Measurements from ENCODE around the gene SMCHD1. TPM values are rescaled to one million over a fixed set of nuclear protein-coding genes. Genes with fewer than 3 reads are reported as not detected.

SMCHD1 gene
- total RNA-seq: 10 to 100 TPM; 32.8 to 69.6 (median 33.8) TPM

DNA sequence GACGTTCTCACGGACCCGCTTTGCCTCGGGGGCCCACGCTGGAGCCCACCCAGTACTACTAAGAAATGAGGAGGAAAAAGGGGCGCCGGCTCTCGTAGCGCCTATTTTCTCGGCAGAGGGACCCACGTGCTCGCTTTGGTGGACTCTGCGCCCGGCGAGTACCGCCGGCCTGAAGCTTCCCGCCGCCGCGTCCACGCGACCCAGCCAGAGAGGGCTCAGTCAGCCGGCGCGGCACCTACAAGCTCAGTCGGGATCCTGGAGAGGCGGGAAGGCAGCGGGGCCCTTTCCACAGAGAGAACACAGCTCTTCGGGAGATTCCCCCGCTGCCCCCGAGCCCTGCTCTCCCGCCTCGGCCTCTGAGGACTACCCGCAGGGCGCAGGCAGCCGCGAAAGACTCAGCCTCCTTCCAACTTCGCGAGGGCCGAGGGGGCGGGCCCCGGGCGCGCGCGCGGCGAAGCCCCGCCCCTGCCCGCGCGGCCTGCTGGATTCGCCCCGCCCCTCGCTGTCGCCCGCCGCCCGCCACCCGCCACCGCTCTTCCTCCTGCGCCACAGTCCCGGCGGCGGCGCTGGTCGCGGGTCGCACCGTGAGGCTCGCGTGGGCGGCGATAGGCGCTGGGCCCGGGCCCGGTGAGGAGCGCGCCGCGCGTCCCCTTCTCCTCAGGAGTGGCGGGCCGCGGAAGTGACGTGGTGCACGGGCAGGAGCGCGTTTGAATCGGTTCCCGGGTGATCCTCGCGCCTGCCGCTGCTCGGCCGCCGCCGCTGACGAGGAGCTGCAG is at the start of gene SMCHD1:
Gene SMCHD1, plus strand, starts transcription at position 549 of the 776 bp plus-strand sequence. CDS start 350 bp downstream, outside the sequence.
- intact Hi-C loops (cut with DNase I): loop anchor here (2.0 kb wide), 1 partner anchor 85 kb away; the partner anchor contains the start of genes METTL4 and NDC80
- H3K4me3 ChIP-seq: peak within 1 kb of the TSS; percentile 93 to 98 (median 96)
- H3K36me3 ChIP-seq: no peaks in the 10 kb centered on the region
- TF ChIP-seq, protein P1, sequence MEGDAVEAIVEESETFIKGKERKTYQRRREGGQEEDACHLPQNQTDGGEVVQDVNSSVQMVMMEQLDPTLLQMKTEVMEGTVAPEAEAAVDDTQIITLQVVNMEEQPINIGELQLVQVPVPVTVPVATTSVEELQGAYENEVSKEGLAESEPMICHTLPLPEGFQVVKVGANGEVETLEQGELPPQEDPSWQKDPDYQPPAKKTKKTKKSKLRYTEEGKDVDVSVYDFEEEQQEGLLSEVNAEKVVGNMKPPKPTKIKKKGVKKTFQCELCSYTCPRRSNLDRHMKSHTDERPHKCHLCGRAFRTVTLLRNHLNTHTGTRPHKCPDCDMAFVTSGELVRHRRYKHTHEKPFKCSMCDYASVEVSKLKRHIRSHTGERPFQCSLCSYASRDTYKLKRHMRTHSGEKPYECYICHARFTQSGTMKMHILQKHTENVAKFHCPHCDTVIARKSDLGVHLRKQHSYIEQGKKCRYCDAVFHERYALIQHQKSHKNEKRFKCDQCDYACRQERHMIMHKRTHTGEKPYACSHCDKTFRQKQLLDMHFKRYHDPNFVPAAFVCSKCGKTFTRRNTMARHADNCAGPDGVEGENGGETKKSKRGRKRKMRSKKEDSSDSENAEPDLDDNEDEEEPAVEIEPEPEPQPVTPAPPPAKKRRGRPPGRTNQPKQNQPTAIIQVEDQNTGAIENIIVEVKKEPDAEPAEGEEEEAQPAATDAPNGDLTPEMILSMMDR (IDR thresholded peaks at IDR 0.05): no peak
- TF ChIP-seq POLR2A (IDR thresholded peaks at IDR 0.05): peak in 3 of 4 donors; percentile 62 to 98 (median 93)
- H3K4me1 ChIP-seq: peaks cover 3 to 45% (median 19%) of the 10 kb centered on the region in 3 donors
- H3K27ac ChIP-seq: peak within 1 kb of the TSS; percentile 98 to 99 (median 98)
- 0% methylated on average over 14 of the region's 100 CpGs; no CpG with 5 or more reads in 1 of the 2 donors for WGBS, 2 donors
- peak; percentile 54 for DNase-seq
- no peaks in the 10 kb centered on the region for H3K27me3 ChIP-seq
- no peaks in the 10 kb centered on the region for H3K9me3 ChIP-seq

DNA sequence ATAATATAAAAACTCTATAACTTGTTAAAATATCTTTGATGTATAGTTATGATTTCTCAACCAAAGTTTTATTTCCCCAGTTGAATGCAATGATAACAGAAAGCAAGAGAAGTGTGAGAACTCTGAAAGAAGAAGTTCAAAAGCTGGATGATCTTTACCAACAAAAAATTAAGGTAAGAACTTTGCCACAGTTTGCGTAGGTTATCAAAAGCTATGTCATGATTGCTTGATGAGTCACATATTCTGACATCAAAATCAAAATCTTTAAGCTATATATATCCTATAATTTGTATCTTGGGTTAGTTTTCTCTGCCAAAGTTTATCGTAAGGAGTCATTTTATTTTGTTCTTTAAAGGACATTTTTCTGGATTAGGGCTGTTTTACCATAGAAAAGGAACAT is 49.2 kb upstream of the SMCHD1 start:
- intact Hi-C loops (cut with DNase I): no loop called here
- H3K36me3 ChIP-seq: no peaks in the 10 kb centered on the region
- TF ChIP-seq, protein P1 (IDR thresholded peaks at IDR 0.05): no peak
- no peak for TF ChIP-seq POLR2A (IDR thresholded peaks at IDR 0.05)
- no peaks in the 10 kb centered on the region for H3K9me3 ChIP-seq
- DNase-seq: no peak
- WGBS, 2 donors: 51 to 63% methylated on average over 2 of the region's 2 CpGs
- no peaks in the 10 kb centered on the region for H3K27me3 ChIP-seq
- peaks cover 0 to 14% (median 0%) of the 10 kb centered on the region in 3 donors for H3K4me1 ChIP-seq
- H3K27ac ChIP-seq: peak overlapping the region in 3 of 4 donors; percentile 40 to 72 (median 66)
- no peak overlapping the region for H3K4me3 ChIP-seq

DNA sequence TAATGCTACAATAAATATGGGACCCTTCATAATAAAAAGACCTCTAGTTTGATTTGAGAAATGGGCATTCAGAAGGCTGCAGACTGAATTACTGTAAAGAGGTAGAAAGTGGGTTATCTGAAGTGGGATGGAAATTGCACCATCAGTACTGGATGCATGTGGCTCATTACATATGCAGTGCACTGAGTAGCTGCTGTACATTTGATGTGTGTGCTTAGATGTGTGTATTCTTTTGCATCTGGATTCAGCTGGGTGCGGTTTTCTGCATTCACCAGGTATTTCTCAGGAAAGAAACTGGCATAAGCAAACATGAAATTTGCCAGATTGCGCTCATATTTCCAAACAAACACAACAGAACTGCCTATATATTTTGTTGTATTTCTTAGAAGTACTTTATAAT is 45.9 kb upstream of the SMCHD1 start:
- intact Hi-C loops (cut with DNase I): no loop called here
- Histone ChIP-seq H3K4me1 (peaks cover 0 to 14% (median 0%) of the 10 kb centered on the region in 3 donors), H3K36me3 (peaks cover 0 to under 1% (median 0%) of the 10 kb centered on the region in 3 donors), H3K4me3 (no peak overlapping the region), H3K9me3 (no peaks in the 10 kb centered on the region), H3K27ac (no peak overlapping the region), H3K27me3 (no peaks in the 10 kb centered on the region)
- no peak for DNase-seq
- TF ChIP-seq, protein P1 (IDR thresholded peaks at IDR 0.05): no peak
- no peak for TF ChIP-seq POLR2A (IDR thresholded peaks at IDR 0.05)
- WGBS, 2 donors: 95 to 100% methylated on average over 2 of the region's 2 CpGs

DNA sequence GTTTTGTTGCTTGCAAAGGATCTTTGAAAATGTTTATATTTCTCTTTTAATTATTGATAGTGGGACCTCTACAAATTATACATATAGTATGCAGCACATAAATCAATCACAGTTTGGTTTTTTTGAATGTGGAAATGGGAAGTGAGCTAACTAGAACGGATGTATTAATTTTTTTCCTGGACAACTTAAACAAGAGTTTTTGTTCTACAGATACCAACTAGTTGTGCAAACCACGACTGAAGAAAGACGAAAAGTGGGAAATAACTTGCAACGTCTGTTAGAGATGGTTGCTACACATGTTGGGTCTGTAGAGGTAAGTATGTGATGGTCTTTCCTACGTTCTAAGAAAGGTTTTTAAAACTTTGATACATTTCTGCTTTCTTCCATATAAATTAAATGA is 45.0 kb upstream of the SMCHD1 start:
- Histone ChIP-seq H3K27ac (no peak overlapping the region), H3K27me3 (no peaks in the 10 kb centered on the region), H3K9me3 (no peaks in the 10 kb centered on the region), H3K36me3 (peaks cover 0 to 9% (median 0%) of the 10 kb centered on the region in 3 donors), H3K4me1 (peaks cover 0 to 11% (median 0%) of the 10 kb centered on the region in 3 donors), H3K4me3 (no peak overlapping the region)
- TF ChIP-seq, protein P1 (IDR thresholded peaks at IDR 0.05): no peak
- TF ChIP-seq POLR2A (IDR thresholded peaks at IDR 0.05): no peak
- intact Hi-C loops (cut with DNase I): no loop called here
- DNase-seq: no peak
- 82 to 83% methylated on average over 5 of the region's 5 CpGs for WGBS, 2 donors

DNA sequence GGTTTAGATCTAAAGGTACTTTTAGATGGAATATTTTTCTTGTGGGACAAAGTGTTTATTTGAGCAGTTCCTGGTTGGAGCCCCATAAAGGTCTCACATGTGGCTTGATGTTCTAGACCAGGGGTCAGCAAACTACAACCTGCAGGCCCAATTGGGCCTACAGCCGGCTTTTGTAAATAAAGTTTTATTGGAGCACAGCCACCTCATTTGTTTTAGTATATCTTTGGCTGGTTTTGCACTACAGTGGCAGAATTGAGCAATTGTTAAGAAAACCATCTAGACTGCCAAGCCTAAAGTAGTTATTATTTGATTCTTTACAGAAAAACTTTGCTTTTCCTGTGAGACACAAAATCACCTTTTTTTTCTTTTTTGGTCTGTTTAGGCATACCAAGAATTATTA is 42.5 kb upstream of the SMCHD1 start:
- no peak overlapping the region for H3K27ac ChIP-seq
- H3K36me3 ChIP-seq: peaks cover 0 to 9% (median 0%) of the 10 kb centered on the region in 3 donors
- no peak for TF ChIP-seq POLR2A (IDR thresholded peaks at IDR 0.05)
- TF ChIP-seq, protein P1 (IDR thresholded peaks at IDR 0.05): no peak
- H3K27me3 ChIP-seq: no peaks in the 10 kb centered on the region
- DNase-seq: no peak
- H3K4me3 ChIP-seq: no peak overlapping the region
- intact Hi-C loops (cut with DNase I): no loop called here
- 77% methylated on average over 1 of the region's 1 CpG for WGBS, 2 donors
- H3K4me1 ChIP-seq: no peaks in the 10 kb centered on the region
- no peaks in the 10 kb centered on the region for H3K9me3 ChIP-seq

All from esophagus squamous epithelium (tissue), 5 donors.